GM18511 (cell line): ENCODE measurements around the gene ASRGL1.

Experiments used
- ATAC-seq: cut with Tn5 transposase; IDR thresholded peaks from one replicate; pipeline ENCODE4 v1.9.1; 2021; ENCODE audit warnings: mild to moderate bottlenecking, moderate library complexity; ENCODE audit not compliant: unreplicated experiment

The ASRGL1 gene

GRCh38 chr11:62411524-62411923, 74.3 kb downstream of the ASRGL1 start:
- ATAC-seq = no peak

- ATAC-seq = no peak
These were observed 75.9 kb downstream of the ASRGL1 start for GRCh38 chr11:62413060-62413696.

GRCh38 chr11:62416596-62416995, 79.3 kb downstream of the ASRGL1 start:
- no peak for ATAC-seq

- no peak for ATAC-seq
These were observed 80.9 kb downstream of the ASRGL1 start for GRCh38 chr11:62418136-62418535.

GRCh38 chr11:62418733-62419132, 81.5 kb downstream of the ASRGL1 start, which contains the start of gene SCGB1A1:
Gene SCGB1A1 (plus strand): TSS chr11:62419033. CDS start chr11:62419096, 63 bp downstream.
- ATAC-seq = no peak

GRCh38 chr11:62419314-62419929, 82.2 kb downstream of the ASRGL1 start:
- ATAC-seq = no peak

GRCh38 chr11:62419943-62420342, 82.7 kb downstream of the ASRGL1 start:
- no peak for ATAC-seq

GRCh38 chr11:62420882-62421281, 83.6 kb downstream of the ASRGL1 start:
- ATAC-seq = no peak

GRCh38 chr11:62421996-62422395, 84.7 kb downstream of the ASRGL1 start:
- no peak for ATAC-seq

- ATAC-seq = no peak
These were observed 85.8 kb downstream of the ASRGL1 start for GRCh38 chr11:62423012-62423411.

GRCh38 chr11:62427630-62428233, 90.5 kb downstream of the ASRGL1 start:
- no peak for ATAC-seq

- ATAC-seq = no peak
These were observed 91.8 kb downstream of the ASRGL1 start for GRCh38 chr11:62428871-62429560.

GRCh38 chr11:62430425-62430824, 93.2 kb downstream of the ASRGL1 start:
- ATAC-seq = no peak

GRCh38 chr11:62431171-62431901, 94.1 kb downstream of the ASRGL1 start:
- no peak for ATAC-seq

GRCh38 chr11:62432695-62433094, 95.4 kb downstream of the ASRGL1 start:
- no peak for ATAC-seq

GRCh38 chr11:62433141-62433903, 96.1 kb downstream of the ASRGL1 start:
- no peak for ATAC-seq

- ATAC-seq = no peak
These were observed 96.6 kb downstream of the ASRGL1 start for GRCh38 chr11:62433904-62434276.

GRCh38 chr11:62435846-62436660, 98.8 kb downstream of the ASRGL1 start:
- ATAC-seq = no peak

- no peak for ATAC-seq
These were observed 100.4 kb downstream of the ASRGL1 start for GRCh38 chr11:62437616-62438015.
